T-cell (primary cell): ENCODE data around the gene ITPR1. TPM values are rescaled to one million over a fixed set of nuclear protein-coding genes. Genes with fewer than 3 reads are reported as not detected.

Experiments used
- ATAC-seq, 4 experiments: fragments of 200-7000 bp in 3 of 4; fragments of 150-1000 bp in 1 of 4; cut with Tn5 transposase; replicated peaks in 1 of 4; 1 replicate in 3 of 4; 2 replicates in 1 of 4; pipeline ENCODE4 v1.10.0; 2021; ENCODE audit warnings: moderate library complexity in 3 of 4, mild to moderate bottlenecking in 2 of 4, moderate number of reproducible peaks in 1 of 4
- CTCF ChIA-PET, 2 donors: fragments of 300-600 bp; sonication (Branson Sonifier 250); formaldehyde crosslinking; loops; one replicate each; lab custom pipeline; 2022; ENCODE audit warnings: antibody characterized with exemption in 2 of 2; lab: Charles Lee
- POLR2A ChIA-PET, 2 donors: fragments of 300-600 bp; sonication (Branson Sonifier 250); formaldehyde crosslinking; loops; one replicate each; lab custom pipeline; 2022; ENCODE audit warnings: antibody characterized with exemption in 2 of 2; lab: Charles Lee
- DNase-seq, 35 experiments: peaks; one replicate each; pipeline versions ENCODE4 v3.0.0 to v3.0.0-alpha.2; 2013 to 2023
- H3K27ac ChIP-seq: one replicate; pipeline ENCODE4 v1.5.1; 2013; ENCODE audit warnings: low read length
- H3K27me3 ChIP-seq, 2 experiments: replicated peaks in 1 of 2; 1 replicate in 1 of 2; 2 replicates in 1 of 2; pipeline versions ENCODE4 v1.6.1 to v1.7.0; 2013; ENCODE audit warnings: low read length in 1 of 2, mixed read lengths in 1 of 2; ENCODE audit not compliant: control insufficient read depth in 2 of 2, insufficient read depth in 2 of 2; ENCODE audit errors: extremely low read depth in 1 of 2
- H3K36me3 ChIP-seq, 2 donors: 1 replicate in 1 of 2; 2 replicates in 1 of 2; pipeline versions ENCODE4 v1.6.1 to v1.7.0; 2013; ENCODE audit warnings: low read length in 1 of 2; ENCODE audit not compliant: control insufficient read depth in 2 of 2, insufficient read depth in 1 of 2; ENCODE audit errors: extremely low read depth in 1 of 2
- H3K4me1 ChIP-seq, 2 experiments: 1 replicate in 1 of 2; 2 replicates in 1 of 2; pipeline versions ENCODE4 v1.6.1 to v1.7.0; 2013; ENCODE audit warnings: low read length in 2 of 2, mixed read lengths in 1 of 2; ENCODE audit not compliant: insufficient read depth in 2 of 2, control insufficient read depth in 1 of 2; ENCODE audit errors: extremely low read depth in 1 of 2
- H3K4me3 ChIP-seq, 2 donors: 1 replicate in 1 of 2; 2 replicates in 1 of 2; pipeline versions ENCODE4 v1.5.1 to v1.7.0; 2013; ENCODE audit warnings: mild to moderate bottlenecking in 2 of 2, low read length in 1 of 2, moderate library complexity in 1 of 2; ENCODE audit not compliant: control insufficient read depth in 1 of 2; ENCODE audit errors: extremely low read depth in 1 of 2
- H3K9me3 ChIP-seq: 2 replicates; pipeline ENCODE4 v1.7.0; 2013
- H3K27ac Mint-ChIP-seq, 2 donors: one replicate each; pipeline ENCODE4 v1.8.0; 2020 to 2021; ENCODE audit warnings: mild to moderate bottlenecking in 2 of 2, mixed read lengths in 2 of 2
- H3K27me3 Mint-ChIP-seq, 2 donors: one replicate each; pipeline ENCODE4 v1.8.0; 2021 to 2022; ENCODE audit warnings: mixed read lengths in 2 of 2
- H3K36me3 Mint-ChIP-seq: one replicate; pipeline ENCODE4 v1.8.0; 2021; ENCODE audit warnings: mixed read lengths
- H3K4me1 Mint-ChIP-seq, 3 donors: one replicate each; pipeline ENCODE4 v1.8.0; 2020 to 2022; ENCODE audit warnings: mixed read lengths in 3 of 3, mild to moderate bottlenecking in 1 of 3
- H3K4me3 Mint-ChIP-seq, 3 donors: one replicate each; pipeline ENCODE4 v1.8.0; 2020 to 2022; ENCODE audit warnings: mild to moderate bottlenecking in 3 of 3, mixed read lengths in 3 of 3, moderate library complexity in 3 of 3
- H3K9me3 Mint-ChIP-seq, 3 donors: one replicate each; pipeline ENCODE4 v1.8.0; 2020 to 2022; ENCODE audit warnings: mixed read lengths in 3 of 3
- WGBS: methylation state at CpG from one replicate; pipeline ENCODE4 v1.1.5; 2013; ENCODE audit warnings: missing lambda C conversion rate; ENCODE audit not compliant: insufficient coverage; 5-methylcytosine and 5-hydroxymethylcytosine counted together
- total RNA-seq, 35 experiments: library from RNA in 6 of 35; stranded (reverse) in 6 of 35; fragments of 120-200 nt in 1 of 35; gene quantifications; one replicate each; pipeline versions ENCODE4 v1.2.1 to v1.2.4 and lab custom pipeline; 2013 to 2026

ITPR1 gene
- total RNA-seq, 5 donors from 2014 or later (not counting 1 experiment from before 2014, with no cell fraction given) = 53.8 to 105 (median 73.1) TPM

DNA sequence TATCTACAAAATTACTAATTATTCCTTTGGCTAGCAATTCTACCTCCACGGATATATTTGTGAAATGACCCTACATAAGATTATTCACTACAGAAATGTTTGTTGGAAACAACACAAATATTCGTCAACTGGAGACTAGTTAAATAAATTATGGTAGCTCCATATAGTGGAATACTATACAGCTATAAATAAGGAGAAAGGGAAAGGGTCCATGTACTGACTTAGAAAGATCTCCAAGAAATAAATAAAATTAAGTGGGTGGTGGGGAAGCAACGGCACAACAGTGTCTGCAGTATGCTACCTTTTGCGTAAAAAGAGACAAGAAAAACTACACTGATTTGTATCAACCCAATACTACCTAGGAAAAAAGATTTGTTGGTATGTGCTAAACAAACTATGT lies 389.4 kb downstream of the ITPR1 start:
- Histone ChIP-seq H3K36me3 (no peaks in the 10 kb centered on the region), H3K4me1 (no peaks in the 10 kb centered on the region), H3K4me3 (no peak overlapping the region), H3K27me3 (no peaks in the 10 kb centered on the region), H3K9me3 (no peaks in the 10 kb centered on the region), H3K27ac (no peak overlapping the region)
- H3K4me1 Mint-ChIP-seq = peaks cover 0 to 2% (median 0%) of the 10 kb centered on the region in 3 donors
- no peak overlapping the region for H3K4me3 Mint-ChIP-seq
- POLR2A ChIA-PET = no interaction called here
- DNase-seq (no peak), ATAC-seq (no peak)
- no peaks in the 10 kb centered on the region for H3K27me3 Mint-ChIP-seq
- CTCF ChIA-PET = no interaction called here
- H3K36me3 Mint-ChIP-seq = no peaks in the 10 kb centered on the region
- no peaks in the 10 kb centered on the region for H3K9me3 Mint-ChIP-seq
- WGBS = no CpG with 5 or more reads among the region's 4 CpGs
- H3K27ac Mint-ChIP-seq = no peak overlapping the region

DNA sequence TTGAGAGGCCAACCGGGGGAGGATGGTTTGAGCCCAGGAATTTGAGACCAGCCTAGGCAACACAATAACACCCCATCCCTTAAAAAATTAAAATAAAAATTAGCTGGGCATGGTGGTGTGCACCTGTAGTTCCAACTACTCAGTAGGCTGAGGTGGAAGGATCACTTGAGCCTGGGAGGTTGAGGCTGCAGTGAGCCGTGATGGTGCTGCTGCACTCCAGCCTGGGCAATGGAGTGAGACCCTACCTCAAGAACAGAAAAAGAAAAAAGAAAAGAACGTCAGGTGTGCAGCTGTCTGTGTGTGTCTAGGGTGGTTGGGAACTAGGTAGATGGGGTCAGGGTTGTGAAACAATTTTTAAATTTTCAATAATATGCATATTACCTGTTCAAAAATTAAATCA lies 389.9 kb downstream of the ITPR1 start:
- Mint-ChIP-seq H3K9me3 (no peaks in the 10 kb centered on the region), H3K27me3 (no peaks in the 10 kb centered on the region), H3K4me3 (no peak overlapping the region), H3K27ac (no peak overlapping the region), H3K36me3 (no peaks in the 10 kb centered on the region), H3K4me1 (peaks cover 0 to 2% (median 1%) of the 10 kb centered on the region in 3 donors)
- H3K27me3 ChIP-seq = no peaks in the 10 kb centered on the region
- ChIA-PET CTCF (no interaction called here), POLR2A (no interaction called here)
- H3K4me3 ChIP-seq = no peak overlapping the region
- 80% methylated on average over 1 of the region's 3 CpGs for WGBS
- DNase-seq (no peak), ATAC-seq (no peak)
- no peak overlapping the region for H3K27ac ChIP-seq
- no peaks in the 10 kb centered on the region for H3K36me3 ChIP-seq
- no peaks in the 10 kb centered on the region for H3K4me1 ChIP-seq
- H3K9me3 ChIP-seq = no peaks in the 10 kb centered on the region

GRCh38 chr3:4884888-4885287 lies 391.7 kb downstream of the ITPR1 start:
- POLR2A ChIA-PET = interaction anchor here in 1 of 2 donors (0.6 kb wide), 1 partner anchor 61 kb away, joined by 3 read pairs; no protein-coding TSS in a partner anchor
- no peak overlapping the region for H3K27ac Mint-ChIP-seq
- no CpG with 5 or more reads among the region's 3 CpGs for WGBS

DNA sequence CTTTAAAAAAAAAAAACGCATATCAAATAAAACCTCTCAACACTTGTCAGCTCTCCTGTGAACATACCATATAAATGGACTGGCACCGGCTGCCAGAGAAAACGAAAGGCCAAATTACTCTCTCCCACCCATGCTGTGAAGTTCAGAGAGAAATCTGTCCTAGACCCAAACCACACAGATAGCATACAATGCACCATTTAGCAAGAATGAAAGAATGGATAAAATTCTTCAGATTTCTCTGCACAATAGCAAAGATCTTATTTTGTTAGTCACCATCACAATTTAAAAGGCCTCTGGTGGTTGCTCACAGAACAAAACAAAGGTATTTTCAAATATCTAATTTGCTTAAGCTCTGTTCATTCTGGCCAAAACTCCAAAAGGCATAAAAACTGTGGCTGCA lies 392.2 kb downstream of the ITPR1 start:
- H3K4me3 ChIP-seq = no peak overlapping the region
- H3K27ac ChIP-seq = no peak overlapping the region
- no peaks in the 10 kb centered on the region for H3K27me3 ChIP-seq
- H3K9me3 ChIP-seq = no peaks in the 10 kb centered on the region
- ATAC-seq (no peak), DNase-seq (no peak)
- CTCF ChIA-PET = interaction anchor here in 1 of 2 donors (0.7 to 1.2 kb wide), 3 partner anchors 15 to 164 kb away, joined by 3 to 8 read pairs (median 4); no protein-coding TSS in a partner anchor
- POLR2A ChIA-PET = no interaction called here
- peaks cover 17 to 22% (median 20%) of the 10 kb centered on the region in 3 donors for H3K4me1 Mint-ChIP-seq
- H3K27ac Mint-ChIP-seq = no peak overlapping the region
- H3K4me3 Mint-ChIP-seq = no peak overlapping the region
- H3K4me1 ChIP-seq = peaks cover 7 to 13% of the 10 kb centered on the region in 2 experiments
- no peaks in the 10 kb centered on the region for H3K36me3 Mint-ChIP-seq
- H3K36me3 ChIP-seq = no peaks in the 10 kb centered on the region
- no peaks in the 10 kb centered on the region for H3K9me3 Mint-ChIP-seq
- 100% methylated on average over 3 of the region's 3 CpGs for WGBS
- no peaks in the 10 kb centered on the region for H3K27me3 Mint-ChIP-seq

More at GRCh38 chr3:4884888-4885287, 391.7 kb downstream of the ITPR1 start:
- H3K4me3 Mint-ChIP-seq = no peak overlapping the region
- no peaks in the 10 kb centered on the region for H3K9me3 Mint-ChIP-seq
- CTCF ChIA-PET = interaction anchor here in 1 of 2 donors (0.7 to 1.2 kb wide), 3 partner anchors 15 to 164 kb away, joined by 3 to 8 read pairs (median 4); no protein-coding TSS in a partner anchor
- H3K27me3 Mint-ChIP-seq = no peaks in the 10 kb centered on the region
- H3K4me3 ChIP-seq = no peak overlapping the region
- no peaks in the 10 kb centered on the region for H3K36me3 ChIP-seq
- ATAC-seq (no peak), DNase-seq (no peak)
- H3K36me3 Mint-ChIP-seq = no peaks in the 10 kb centered on the region
- H3K27ac ChIP-seq = no peak overlapping the region
- no peaks in the 10 kb centered on the region for H3K27me3 ChIP-seq
- peaks cover 15 to 19% (median 18%) of the 10 kb centered on the region in 3 donors for H3K4me1 Mint-ChIP-seq
- peaks cover 7 to 13% of the 10 kb centered on the region in 2 experiments for H3K4me1 ChIP-seq
- no peaks in the 10 kb centered on the region for H3K9me3 ChIP-seq

DNA sequence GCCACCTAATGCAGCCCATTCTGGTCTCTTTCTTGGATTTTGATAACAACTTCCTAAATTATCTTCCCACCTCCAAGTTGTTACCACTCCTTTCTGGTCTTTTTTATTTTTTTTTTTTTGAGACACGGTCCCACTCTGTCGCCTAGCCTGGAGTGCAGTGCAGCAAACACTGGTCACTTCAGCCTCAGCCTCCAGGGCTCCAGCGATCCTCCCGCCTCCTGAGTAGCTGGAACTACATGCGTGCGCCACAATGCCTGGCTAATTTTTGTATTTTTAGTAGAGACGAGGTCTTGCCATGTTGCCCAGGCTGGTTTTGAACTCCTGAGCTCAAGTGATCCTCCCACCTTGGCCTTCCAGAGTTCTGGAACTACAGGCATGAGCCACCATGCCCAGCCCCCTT lies 393.3 kb downstream of the ITPR1 start:
- 97% methylated on average over 6 of the region's 7 CpGs for WGBS
- Histone ChIP-seq H3K36me3 (no peaks in the 10 kb centered on the region), H3K9me3 (no peaks in the 10 kb centered on the region), H3K27me3 (no peaks in the 10 kb centered on the region), H3K4me3 (no peak overlapping the region), H3K27ac (no peak overlapping the region), H3K4me1 (peaks cover 7 to 13% of the 10 kb centered on the region in 2 experiments)
- ChIA-PET CTCF (no interaction called here), POLR2A (no interaction called here)
- Mint-ChIP-seq H3K4me1 (peaks cover 17 to 22% (median 20%) of the 10 kb centered on the region in 3 donors), H3K36me3 (no peaks in the 10 kb centered on the region), H3K27me3 (no peaks in the 10 kb centered on the region), H3K27ac (no peak overlapping the region), H3K9me3 (no peaks in the 10 kb centered on the region), H3K4me3 (no peak overlapping the region)
- DNase-seq = no peak
- no peak for ATAC-seq

GRCh38 chr3:4887177-4887576 lies 394.0 kb downstream of the ITPR1 start:
- Mint-ChIP-seq H3K27me3 (no peaks in the 10 kb centered on the region), H3K27ac (no peak overlapping the region), H3K4me1 (peaks cover 17 to 22% (median 20%) of the 10 kb centered on the region in 3 donors), H3K9me3 (no peaks in the 10 kb centered on the region), H3K36me3 (no peaks in the 10 kb centered on the region), H3K4me3 (no peak overlapping the region)
- Histone ChIP-seq H3K27ac (no peak overlapping the region), H3K36me3 (no peaks in the 10 kb centered on the region), H3K27me3 (no peaks in the 10 kb centered on the region), H3K4me1 (peaks cover 7 to 13% of the 10 kb centered on the region in 2 experiments), H3K4me3 (no peak overlapping the region), H3K9me3 (no peaks in the 10 kb centered on the region)
- DNase-seq (no peak), ATAC-seq (no peak)
- CTCF ChIA-PET = no interaction called here
- 100% methylated on average over 5 of the region's 8 CpGs for WGBS
- POLR2A ChIA-PET = no interaction called here
